Spinal cord (tissue), 10 donors: Measurements from ENCODE around the gene SUSD1. TPM values are rescaled to one million over a fixed set of nuclear protein-coding genes. Genes with fewer than 3 reads are reported as not detected.

ENCODE experiments used
- DNase-seq, 6 donors: peaks; one replicate each; pipeline versions ENCODE4 v3.0.0 to v3.0.0-alpha.2; 2013 to 2015; ENCODE audit warnings: low spot score in 6 of 6, low read depth in 4 of 6
- H3K27ac ChIP-seq: one replicate; pipeline ENCODE4 v1.5.1; 2013; ENCODE audit warnings: low read depth, low read length, control low read depth
- H3K27me3 ChIP-seq: one replicate; pipeline ENCODE4 v1.6.1; 2013; ENCODE audit warnings: low read length; ENCODE audit not compliant: control insufficient read depth, insufficient read depth
- H3K36me3 ChIP-seq: one replicate; pipeline ENCODE4 v1.6.1; 2013; ENCODE audit warnings: low read length; ENCODE audit not compliant: control insufficient read depth, insufficient read depth
- H3K4me1 ChIP-seq: one replicate; pipeline ENCODE4 v1.6.1; 2013; ENCODE audit warnings: low read length; ENCODE audit not compliant: control insufficient read depth, insufficient read depth
- H3K4me3 ChIP-seq: one replicate; pipeline ENCODE4 v1.5.1; 2013; ENCODE audit warnings: low read depth, low read length, control low read depth
- H3K9me3 ChIP-seq: one replicate; pipeline ENCODE4 v1.6.1; 2013; ENCODE audit warnings: low read length; ENCODE audit not compliant: control insufficient read depth, insufficient read depth
- WGBS: methylation state at CpG from one replicate; pipeline ENCODE4 v1.1.5; 2013; ENCODE audit warnings: missing lambda C conversion rate; ENCODE audit not compliant: insufficient coverage; 5-methylcytosine and 5-hydroxymethylcytosine counted together
- polyA plus RNA-seq, 2 donors: library from polyadenylated mRNA; unstranded; fragments of 120-200 nt; gene quantifications; one replicate each; pipeline ENCODE4 v1.2.1, GENCODE V29; 2013; ENCODE audit not compliant: insufficient read length in 2 of 2
- total RNA-seq, 2 donors: library from RNA; depleted of rRNA in 1 of 2; stranded (reverse); fragments of 120-200 nt in 1 of 2; fragments of >200 nt in 1 of 2; gene quantifications; one replicate each; pipeline versions ENCODE4 v1.2.3 to v1.2.4, GENCODE V29; 2013 to 2014
- donor health status: healthy.

SUSD1 gene
- total and polyA plus RNA-seq, 4 donors: 12.9 to 39.0 (median 15.3) TPM

DNA sequence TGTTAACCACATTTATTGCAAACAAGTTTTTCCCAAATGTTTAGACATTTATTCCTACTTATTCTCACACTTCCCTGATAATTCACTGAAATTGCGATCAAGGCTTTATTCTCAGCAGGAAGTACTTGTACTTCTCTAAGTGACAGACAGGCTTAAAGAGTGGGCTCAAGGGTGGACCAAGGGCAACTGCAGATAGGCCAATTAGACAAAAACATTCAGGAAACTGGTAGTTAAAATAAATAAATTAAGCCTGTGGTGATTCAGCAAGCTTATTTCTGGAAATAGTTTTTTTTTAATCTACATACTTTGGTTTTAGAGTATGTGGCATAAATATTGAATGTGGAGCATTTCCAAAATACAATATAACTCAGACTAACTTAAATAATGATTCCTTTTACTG lies 142.4 kb downstream of the SUSD1 start:
- peaks cover 8% of the 10 kb centered on the region for H3K36me3 ChIP-seq
- no peak for DNase-seq
- H3K27me3 ChIP-seq: no peaks in the 10 kb centered on the region
- no peak overlapping the region for H3K27ac ChIP-seq
- no CpG with 5 or more reads among the region's 1 CpG for WGBS
- H3K4me1 ChIP-seq: no peaks in the 10 kb centered on the region
- no peaks in the 10 kb centered on the region for H3K9me3 ChIP-seq
- H3K4me3 ChIP-seq: no peak overlapping the region

GRCh38 chr9:112032009-112032408 lies 143.1 kb downstream of the SUSD1 start:
- no peaks in the 10 kb centered on the region for H3K27me3 ChIP-seq
- no peaks in the 10 kb centered on the region for H3K4me1 ChIP-seq
- H3K9me3 ChIP-seq: no peaks in the 10 kb centered on the region
- 96% methylated on average over 2 of the region's 2 CpGs for WGBS
- no peak overlapping the region for H3K4me3 ChIP-seq
- DNase-seq: no peak
- no peak overlapping the region for H3K27ac ChIP-seq
- peaks cover 8% of the 10 kb centered on the region for H3K36me3 ChIP-seq

DNA sequence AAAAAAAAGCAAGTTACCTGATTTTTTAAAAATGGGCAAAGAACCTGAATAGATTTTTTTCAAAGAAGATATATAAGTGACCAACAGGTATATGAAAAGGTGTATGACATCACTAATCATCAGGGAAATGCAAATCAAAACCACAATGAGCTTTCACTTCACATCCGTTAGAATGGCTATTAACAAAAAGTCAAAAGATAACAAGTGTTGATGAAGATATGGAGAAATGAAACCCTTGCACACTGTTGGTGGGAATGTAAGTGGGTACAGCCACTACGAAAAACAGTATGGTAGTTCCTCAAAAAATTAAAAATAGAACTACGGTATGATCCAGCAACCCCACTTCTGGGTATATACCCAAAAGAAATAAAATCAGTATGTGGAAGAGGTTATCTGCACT lies 143.7 kb downstream of the SUSD1 start:
- Histone ChIP-seq H3K36me3 (peaks cover 5% of the 10 kb centered on the region), H3K4me3 (no peak overlapping the region), H3K4me1 (no peaks in the 10 kb centered on the region), H3K9me3 (no peaks in the 10 kb centered on the region), H3K27ac (no peak overlapping the region), H3K27me3 (no peaks in the 10 kb centered on the region)
- DNase-seq: no peak
- WGBS: no CpG with 5 or more reads among the region's 3 CpGs

GRCh38 chr9:112029921-112030444 lies 145.1 kb downstream of the SUSD1 start:
- no peak for DNase-seq
- H3K27ac ChIP-seq: no peak overlapping the region
- H3K27me3 ChIP-seq: no peaks in the 10 kb centered on the region
- no peak overlapping the region for H3K4me3 ChIP-seq
- no peaks in the 10 kb centered on the region for H3K9me3 ChIP-seq
- peaks cover 5% of the 10 kb centered on the region for H3K36me3 ChIP-seq
- WGBS: 0% methylated on average over 1 of the region's 3 CpGs
- H3K4me1 ChIP-seq: no peaks in the 10 kb centered on the region

- H3K27me3 ChIP-seq: no peaks in the 10 kb centered on the region
- no peaks in the 10 kb centered on the region for H3K9me3 ChIP-seq
- peaks cover 5% of the 10 kb centered on the region for H3K36me3 ChIP-seq
- H3K4me1 ChIP-seq: no peaks in the 10 kb centered on the region
- DNase-seq: no peak
- no peak overlapping the region for H3K27ac ChIP-seq
- H3K4me3 ChIP-seq: no peak overlapping the region
- 90% methylated on average over 9 of the region's 13 CpGs for WGBS
These were observed 146.6 kb downstream of the SUSD1 start for GRCh38 chr9:112028242-112029221.

GRCh38 chr9:112025850-112026249 lies 149.2 kb downstream of the SUSD1 start:
- H3K4me3 ChIP-seq: no peak overlapping the region
- H3K27me3 ChIP-seq: no peaks in the 10 kb centered on the region
- WGBS: 100% methylated on average over 1 of the region's 3 CpGs
- no peak for DNase-seq
- no peaks in the 10 kb centered on the region for H3K4me1 ChIP-seq
- no peak overlapping the region for H3K27ac ChIP-seq
- peaks cover 3% of the 10 kb centered on the region for H3K36me3 ChIP-seq
- no peaks in the 10 kb centered on the region for H3K9me3 ChIP-seq

GRCh38 chr9:112021742-112022141 lies 153.4 kb downstream of the SUSD1 start:
- Histone ChIP-seq H3K27ac (no peak overlapping the region), H3K4me3 (no peak overlapping the region), H3K36me3 (no peaks in the 10 kb centered on the region), H3K4me1 (no peaks in the 10 kb centered on the region), H3K9me3 (no peaks in the 10 kb centered on the region), H3K27me3 (no peaks in the 10 kb centered on the region)
- WGBS: 100% methylated on average over 1 of the region's 2 CpGs
- DNase-seq: no peak

- Histone ChIP-seq H3K9me3 (no peaks in the 10 kb centered on the region), H3K36me3 (no peaks in the 10 kb centered on the region), H3K4me1 (no peaks in the 10 kb centered on the region), H3K4me3 (no peak overlapping the region), H3K27me3 (no peaks in the 10 kb centered on the region), H3K27ac (no peak overlapping the region)
- no peak for DNase-seq
- WGBS: 90% methylated on average over 8 of the region's 12 CpGs
These were observed 154.2 kb downstream of the SUSD1 start for GRCh38 chr9:112020680-112021596.

GRCh38 chr9:112017878-112018277 lies 157.2 kb downstream of the SUSD1 start:
- no peaks in the 10 kb centered on the region for H3K27me3 ChIP-seq
- WGBS: no CpG with 5 or more reads among the region's 5 CpGs
- DNase-seq: no peak
- no peaks in the 10 kb centered on the region for H3K4me1 ChIP-seq
- H3K36me3 ChIP-seq: no peaks in the 10 kb centered on the region
- H3K9me3 ChIP-seq: no peaks in the 10 kb centered on the region
- H3K27ac ChIP-seq: no peak overlapping the region
- H3K4me3 ChIP-seq: no peak overlapping the region
